ENCODE results near the gene SAPCD1.

The SAPCD1 gene

GRCh38 chr6:31761343-31761742 is 1.1 kb upstream of the SAPCD1 start:
- no peak overlapping the region for H3K4me3 ChIP-seq (ENCODE audit: low read length)
- H3K27ac ChIP-seq (ENCODE audit: low read length), result no peak overlapping the region
- no peak overlapping the region for H3K9ac ChIP-seq (ENCODE audit: low read length)
- no peaks in the 10 kb centered on the region; the same call in 1 of the 2 replicates for H3F3A ChIP-seq (ENCODE audit: insufficient read depth, low read length)
- H2AFZ ChIP-seq (ENCODE audit: low read length), result no peak overlapping the region
- DNase-seq, result no peak
- no peaks in the 10 kb centered on the region for H3K9me3 ChIP-seq (replicated peaks; ENCODE audit: insufficient read depth, low read length)
- H3K79me2 ChIP-seq (ENCODE audit: low read length), result no peaks in the 10 kb centered on the region
- H3K36me3 ChIP-seq (replicated peaks; ENCODE audit: insufficient read depth, low read length), result no peaks in the 10 kb centered on the region
- TF ChIP-seq EZH2phosphoT487 (IDR thresholded peaks at IDR 0.05; ENCODE audit: low read length), result no peak
- TF ChIP-seq CTCF (IDR thresholded peaks at IDR 0.05; ENCODE audit: low read length), result no peak
- TF ChIP-seq EZH2 (optimal IDR thresholded peaks at IDR 0.05; ENCODE audit: low read depth, low read length), result no peak
- no peaks in the 10 kb centered on the region for H3K27me3 ChIP-seq (replicated peaks; ENCODE audit: insufficient read depth, low read length)
- H3K4me1 ChIP-seq (ENCODE audit: low read length), result peaks cover 16% of the 10 kb centered on the region
- no peaks in the 10 kb centered on the region for H4K20me1 ChIP-seq (ENCODE audit: insufficient read depth, low read length)
- H3K9me2 ChIP-seq (replicated peaks; ENCODE audit: insufficient read depth, low read length), result no peaks in the 10 kb centered on the region
- no peak overlapping the region for H3K4me2 ChIP-seq (ENCODE audit: low read depth, low read length)

- H3K36me3 ChIP-seq (replicated peaks; ENCODE audit: insufficient read depth, low read length), result no peaks in the 10 kb centered on the region
- TF ChIP-seq CTCF (IDR thresholded peaks at IDR 0.05; ENCODE audit: low read length) (no peak), EZH2phosphoT487 (IDR thresholded peaks at IDR 0.05; ENCODE audit: low read length) (no peak), EZH2 (optimal IDR thresholded peaks at IDR 0.05; ENCODE audit: low read depth, low read length) (no peak)
- H3K4me3 ChIP-seq (ENCODE audit: low read length), result no peak overlapping the region
- no peaks in the 10 kb centered on the region for H3K27me3 ChIP-seq (replicated peaks; ENCODE audit: insufficient read depth, low read length)
- no peaks in the 10 kb centered on the region; the same call in 1 of the 2 replicates for H3F3A ChIP-seq (ENCODE audit: insufficient read depth, low read length)
- no peaks in the 10 kb centered on the region for H3K9me2 ChIP-seq (replicated peaks; ENCODE audit: insufficient read depth, low read length)
- no peaks in the 10 kb centered on the region for H4K20me1 ChIP-seq (ENCODE audit: insufficient read depth, low read length)
- H3K9me3 ChIP-seq (replicated peaks; ENCODE audit: insufficient read depth, low read length), result no peaks in the 10 kb centered on the region
- H3K27ac ChIP-seq (ENCODE audit: low read length), result no peak overlapping the region
- no peaks in the 10 kb centered on the region for H3K79me2 ChIP-seq (ENCODE audit: low read length)
- H3K9ac ChIP-seq (ENCODE audit: low read length), result no peak overlapping the region
- H2AFZ ChIP-seq (ENCODE audit: low read length), result no peak overlapping the region
- H3K4me2 ChIP-seq (ENCODE audit: low read depth, low read length), result no peak overlapping the region
- H3K4me1 ChIP-seq (ENCODE audit: low read length), result peaks cover 16% of the 10 kb centered on the region
- no peak for DNase-seq
Measured at GRCh38 chr6:31762878-31763618, 592 bp downstream of the SAPCD1 start.

- H3K4me2 ChIP-seq (ENCODE audit: low read depth, low read length), result no peak overlapping the region
- H3F3A ChIP-seq (ENCODE audit: insufficient read depth, low read length), result no peaks in the 10 kb centered on the region; the same call in 1 of the 2 replicates
- no peaks in the 10 kb centered on the region for H3K9me3 ChIP-seq (replicated peaks; ENCODE audit: insufficient read depth, low read length)
- H3K79me2 ChIP-seq (ENCODE audit: low read length), result no peaks in the 10 kb centered on the region
- H3K4me1 ChIP-seq (ENCODE audit: low read length), result peaks cover 16% of the 10 kb centered on the region
- no peaks in the 10 kb centered on the region for H3K27me3 ChIP-seq (replicated peaks; ENCODE audit: insufficient read depth, low read length)
- no peak overlapping the region for H2AFZ ChIP-seq (ENCODE audit: low read length)
- H3K4me3 ChIP-seq (ENCODE audit: low read length), result no peak overlapping the region
- H3K9ac ChIP-seq (ENCODE audit: low read length), result no peak overlapping the region
- no peak overlapping the region for H3K27ac ChIP-seq (ENCODE audit: low read length)
- no peak for TF ChIP-seq EZH2 (optimal IDR thresholded peaks at IDR 0.05; ENCODE audit: low read depth, low read length)
- TF ChIP-seq CTCF (IDR thresholded peaks at IDR 0.05; ENCODE audit: low read length), result no peak
- TF ChIP-seq EZH2phosphoT487 (IDR thresholded peaks at IDR 0.05; ENCODE audit: low read length), result no peak
- no peak for DNase-seq
- H4K20me1 ChIP-seq (ENCODE audit: insufficient read depth, low read length), result no peaks in the 10 kb centered on the region
- H3K36me3 ChIP-seq (replicated peaks; ENCODE audit: insufficient read depth, low read length), result no peaks in the 10 kb centered on the region
- no peaks in the 10 kb centered on the region for H3K9me2 ChIP-seq (replicated peaks; ENCODE audit: insufficient read depth, low read length)
Measured at GRCh38 chr6:31763619-31763940, 1.1 kb downstream of the SAPCD1 start.
